Right atrium auricular region (tissue), 2 donors: ENCODE results near the gene KRT20. TPM values are rescaled to one million over a fixed set of nuclear protein-coding genes. Genes with fewer than 3 reads are reported as not detected.
"Not testable (repeated sequence)": the region's sequence is repeated elsewhere in the genome, so short reads cannot be mapped to it uniquely, and the experiment has no call there.

Experiments used
- DNase-seq: peaks from one replicate; pipeline ENCODE4 v3.0.0-alpha.2; 2019; ENCODE audit warnings: low spot score
- H3K27ac ChIP-seq, 2 donors: fragments of 200-600 bp; sonication (generic); 1 replicate in 1 of 2; 2 replicates in 1 of 2; pipeline ENCODE4 v1.5.1; 2016 to 2019
- H3K27me3 ChIP-seq, 2 donors: fragments of 200-600 bp; sonication (generic); one replicate each; pipeline versions ENCODE4 v1.5.1 to v1.6.0; 2017 to 2019
- H3K36me3 ChIP-seq: fragments of 200-600 bp; sonication (generic); one replicate; pipeline ENCODE4 v1.5.1; 2016
- H3K4me1 ChIP-seq, 2 donors: fragments of 200-600 bp; sonication (generic); one replicate each; pipeline versions ENCODE4 v1.5.1 to v1.6.0; 2017 to 2019
- H3K4me3 ChIP-seq, 2 donors: fragments of 200-600 bp; sonication (generic); 1 replicate in 1 of 2; 2 replicates in 1 of 2; pipeline ENCODE4 v1.5.1; 2017 to 2019; ENCODE audit warnings: mild to moderate bottlenecking in 1 of 2, moderate library complexity in 1 of 2
- H3K9me3 ChIP-seq, 2 donors: fragments of 200-600 bp; sonication (generic); one replicate each; pipeline ENCODE4 v1.5.1; 2019
- CTCF ChIP-seq, 2 donors: fragments of 200-600 bp; sonication (generic); IDR thresholded peaks; one replicate each; pipeline ENCODE4 v1.5.1; 2019; ENCODE audit warnings: antibody characterized with exemption in 2 of 2
- total RNA-seq, 2 donors: library from RNA; depleted of rRNA; stranded (reverse); fragments of >200 nt; gene quantifications; one replicate each; pipeline ENCODE4 v1.1.0, GENCODE V29; 2016

Gene KRT20
- total RNA-seq, 2 donors from 2014 or later, result not detected

GRCh38 chr17:40870136-40870535, 14.9 kb downstream of the KRT20 start:
- no peak for TF ChIP-seq CTCF (IDR thresholded peaks at IDR 0.05)
- Histone ChIP-seq H3K4me1 (no peaks in the 10 kb centered on the region), H3K4me3 (no peak overlapping the region), H3K27me3 (no peaks in the 10 kb centered on the region), H3K27ac (no peak overlapping the region), H3K36me3 (no peaks in the 10 kb centered on the region), H3K9me3 (no peaks in the 10 kb centered on the region)
- no peak for DNase-seq

GRCh38 chr17:40866838-40867237, 18.2 kb downstream of the KRT20 start, which contains the start of gene KRT12:
Gene KRT12, minus strand, starts transcription at chr17:40867223. Its CDS starts 37 bp downstream, at chr17:40867186.
- no peak for TF ChIP-seq CTCF (IDR thresholded peaks at IDR 0.05)
- no peaks in the 10 kb centered on the region for H3K9me3 ChIP-seq
- H3K4me1 ChIP-seq, result no peaks in the 10 kb centered on the region
- no peaks in the 10 kb centered on the region for H3K27me3 ChIP-seq
- no peak within 1 kb of the TSS for H3K4me3 ChIP-seq
- H3K27ac ChIP-seq, result no peak within 1 kb of the TSS
- no peaks in the 10 kb centered on the region for H3K36me3 ChIP-seq
- no peak for DNase-seq

GRCh38 chr17:40864661-40865390, 20.2 kb downstream of the KRT20 start:
- H3K9me3 ChIP-seq, result no peaks in the 10 kb centered on the region
- H3K27ac ChIP-seq, result no peak overlapping the region
- no peaks in the 10 kb centered on the region for H3K27me3 ChIP-seq
- H3K36me3 ChIP-seq, result no peaks in the 10 kb centered on the region
- DNase-seq, result no peak
- TF ChIP-seq CTCF (IDR thresholded peaks at IDR 0.05), result no peak
- H3K4me3 ChIP-seq, result no peak overlapping the region
- no peaks in the 10 kb centered on the region for H3K4me1 ChIP-seq

- H3K36me3 ChIP-seq, result no peaks in the 10 kb centered on the region
- no peak for DNase-seq
- no peak for TF ChIP-seq CTCF (IDR thresholded peaks at IDR 0.05)
- no peak overlapping the region for H3K27ac ChIP-seq
- H3K27me3 ChIP-seq, result no peaks in the 10 kb centered on the region
- H3K4me3 ChIP-seq, result no peak overlapping the region
- H3K9me3 ChIP-seq, result no peaks in the 10 kb centered on the region
- no peaks in the 10 kb centered on the region for H3K4me1 ChIP-seq
Measured at GRCh38 chr17:40862985-40863733, 21.9 kb downstream of the KRT20 start.

- no peak overlapping the region for H3K4me3 ChIP-seq
- H3K27me3 ChIP-seq, result no peaks in the 10 kb centered on the region
- no peak for TF ChIP-seq CTCF (IDR thresholded peaks at IDR 0.05)
Measured at GRCh38 chr17:40859536-40859935, 25.5 kb downstream of the KRT20 start.

GRCh38 chr17:40858667-40859066, 26.4 kb downstream of the KRT20 start:
- not testable (repeated sequence) for H3K27ac ChIP-seq, H3K9me3 ChIP-seq, DNase-seq, H3K36me3 ChIP-seq, H3K4me1 ChIP-seq, H3K27me3 ChIP-seq, H3K4me3 ChIP-seq

More at GRCh38 chr17:40859536-40859935, 25.5 kb downstream of the KRT20 start:
- H3K36me3 ChIP-seq, result no peaks in the 10 kb centered on the region
- no peak for DNase-seq
- H3K27ac ChIP-seq, result no peak overlapping the region
- H3K4me1 ChIP-seq, result peaks cover 0 to 7% of the 10 kb centered on the region in 2 donors
- no peaks in the 10 kb centered on the region for H3K9me3 ChIP-seq
